UCSD-AML1 (cell line): ENCODE measurements around the gene ESRRB.

Experiments used
- DNase-seq: peaks from one replicate; lab custom pipeline; 2025; ENCODE audit not compliant: unreplicated experiment; lab: John Stamatoyannopoulos, UW

The ESRRB gene

DNA sequence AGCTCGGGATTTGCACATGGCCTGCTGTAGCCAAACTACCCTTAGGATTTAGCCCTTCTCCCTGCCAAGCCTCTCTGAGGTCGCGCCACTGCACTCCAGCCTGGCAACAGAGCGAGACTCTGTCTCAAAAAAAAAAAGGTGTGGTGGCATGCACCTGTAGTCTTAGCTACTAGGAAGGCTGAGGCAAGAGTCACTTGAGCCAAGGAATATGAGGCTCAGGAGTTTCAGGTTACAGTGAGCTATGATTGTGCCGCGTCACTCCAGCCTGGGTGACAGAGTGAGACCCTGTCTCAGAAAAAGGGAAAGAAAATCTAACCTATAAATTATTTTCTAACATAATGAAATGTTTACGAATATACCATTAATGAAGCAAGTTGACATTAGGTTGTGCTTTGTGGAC is 29.7 kb downstream of the ESRRB start:
- no peak for DNase-seq

DNA sequence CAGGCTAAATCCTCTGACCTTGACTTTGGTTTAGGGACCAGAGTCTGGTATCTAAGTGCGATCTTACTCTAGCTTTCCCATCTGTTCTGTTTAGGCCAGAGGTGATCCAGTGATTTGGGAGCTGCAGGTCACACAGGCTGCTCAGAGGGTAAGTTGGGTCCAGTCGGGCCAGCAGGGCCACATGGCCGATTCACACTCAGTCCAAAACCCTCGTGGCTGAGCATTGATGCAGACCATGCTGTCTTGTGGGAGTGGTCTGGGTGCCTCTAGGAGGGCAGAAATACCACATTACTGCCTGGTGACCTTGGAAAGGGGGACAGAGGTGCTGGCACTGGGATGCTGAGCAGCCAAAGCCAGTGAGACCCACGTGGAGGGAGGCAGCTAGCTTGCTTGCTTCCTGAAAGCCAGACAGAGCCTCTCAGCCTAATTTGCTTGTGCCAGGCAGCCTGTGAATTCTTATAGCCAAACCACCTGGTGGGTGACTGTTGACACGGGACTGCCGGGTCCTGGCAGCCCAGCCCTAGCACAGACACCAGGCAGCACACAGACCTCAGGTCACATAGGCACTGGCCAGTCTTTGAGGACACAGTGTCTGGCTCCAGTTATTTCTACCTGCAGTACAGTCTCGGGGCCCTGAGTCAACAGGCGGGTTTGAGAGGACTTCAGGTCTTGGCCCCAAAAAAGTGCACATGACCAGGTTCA is 31.7 kb downstream of the ESRRB start:
- no peak for DNase-seq

- DNase-seq = no peak
Measured at GRCh38 chr14:76408877-76409276, 32.9 kb downstream of the ESRRB start.

DNA sequence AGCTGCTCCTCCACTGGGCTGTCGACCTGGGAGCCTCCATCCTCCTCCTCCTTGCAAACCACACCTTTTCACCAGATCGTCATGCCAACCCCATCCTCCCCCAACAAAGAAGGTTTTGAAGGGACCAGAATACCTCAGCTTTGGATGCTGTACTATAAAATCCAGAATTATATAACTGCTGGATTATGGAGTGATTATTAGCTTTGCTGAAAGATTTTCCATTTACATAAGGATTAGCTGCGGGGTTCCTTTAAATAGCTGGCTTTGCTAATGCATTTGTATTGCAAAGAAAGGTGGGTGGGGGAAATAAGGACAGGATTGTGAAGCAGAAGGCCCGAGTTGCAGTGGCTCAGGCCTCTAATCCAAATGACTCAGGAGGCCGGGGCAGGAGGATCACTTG is 36.6 kb downstream of the ESRRB start:
- DNase-seq = no peak

- no peak for DNase-seq
Measured at GRCh38 chr14:76413106-76413961, 37.4 kb downstream of the ESRRB start.

DNA sequence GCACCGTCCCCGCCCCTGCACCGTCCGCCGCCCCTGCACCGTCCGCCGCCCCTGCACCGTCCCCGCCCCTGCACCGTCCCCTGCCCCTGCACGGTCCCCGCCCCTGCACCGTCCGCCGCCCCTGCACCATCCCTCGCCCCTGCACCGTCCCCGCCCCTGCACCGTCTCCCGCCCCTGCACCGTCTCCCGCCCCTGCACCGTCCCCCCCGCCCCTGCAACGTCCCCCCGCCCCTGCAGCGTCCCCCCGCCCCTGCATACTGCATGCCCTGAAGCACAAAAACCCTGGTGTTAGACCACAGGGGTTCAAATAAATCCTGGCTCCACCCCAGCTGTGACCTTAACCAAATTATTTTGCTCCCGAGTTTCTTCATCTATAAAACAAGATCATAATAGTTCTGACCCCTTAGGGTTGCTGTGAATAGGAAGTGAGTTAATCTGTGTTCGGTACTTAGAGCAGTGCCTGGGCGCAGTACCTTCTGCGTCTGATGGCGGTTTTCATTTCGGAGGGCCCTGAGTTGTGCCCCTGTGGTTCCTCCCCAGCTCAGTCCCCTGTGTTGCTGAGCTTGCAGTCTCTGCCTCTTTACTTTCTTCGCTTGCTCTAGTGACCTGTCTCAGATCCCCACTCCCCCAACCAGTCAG is 38.1 kb downstream of the ESRRB start:
- no peak for DNase-seq

DNA sequence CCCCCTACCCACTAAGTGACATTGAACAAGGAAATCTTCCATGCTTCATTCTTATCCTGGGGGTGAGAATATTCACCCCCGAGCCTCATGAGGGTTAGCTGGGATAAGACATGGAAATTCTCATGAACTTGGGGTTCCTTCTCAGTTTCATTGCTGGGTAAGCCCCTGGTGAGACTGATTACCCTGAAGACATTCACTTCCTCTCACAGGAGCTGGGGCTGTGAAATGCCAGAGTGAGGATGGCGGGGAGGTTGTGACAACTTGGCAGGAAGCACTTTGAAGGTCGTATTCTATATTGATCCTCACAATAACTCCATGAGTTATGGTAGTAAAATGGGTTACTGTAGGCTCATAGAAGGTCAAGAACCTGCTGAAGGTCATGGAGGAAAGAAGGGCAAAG is 43.5 kb downstream of the ESRRB start:
- no peak for DNase-seq

DNA sequence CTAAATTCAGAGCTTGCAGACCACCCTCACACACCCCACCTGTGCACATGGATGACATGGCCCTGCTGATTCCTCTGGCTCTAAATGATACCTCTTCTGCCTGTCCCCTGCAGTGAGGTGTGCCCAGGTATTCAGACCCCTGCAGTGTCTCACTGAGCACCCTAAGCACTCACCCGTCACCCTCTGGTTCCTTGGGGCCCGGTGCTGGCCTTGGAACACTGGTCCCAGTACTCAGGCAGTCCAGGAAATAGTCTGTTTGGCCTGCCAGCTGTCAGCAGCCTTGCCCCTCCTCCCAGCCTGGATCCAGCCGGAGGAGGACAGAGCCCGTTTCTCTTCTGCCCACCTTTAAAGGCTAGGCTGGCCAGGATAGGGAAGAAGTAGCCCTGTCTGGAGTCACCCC is 44.9 kb downstream of the ESRRB start:
- DNase-seq = no peak

DNA sequence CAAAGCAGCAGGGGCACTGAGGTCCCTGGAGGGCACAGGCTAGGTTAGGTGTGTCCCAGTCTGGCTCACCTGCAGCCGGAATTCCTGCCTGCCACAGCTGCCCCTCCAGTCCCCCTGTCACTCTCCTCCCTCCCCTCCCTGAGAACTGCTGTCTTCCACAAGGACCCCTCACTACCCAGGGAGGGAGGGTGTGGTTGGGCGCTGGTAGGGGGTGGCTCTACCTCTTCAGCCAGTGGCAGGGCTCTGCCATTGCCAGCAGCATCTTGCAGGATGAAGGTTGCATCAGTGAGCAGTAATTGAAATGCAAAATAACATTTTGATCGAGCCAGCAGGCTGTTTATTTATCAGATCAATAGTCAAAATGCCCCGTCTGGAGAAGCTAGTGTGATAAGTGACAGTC is 45.7 kb downstream of the ESRRB start:
- DNase-seq = no peak

- no peak for DNase-seq
Measured at GRCh38 chr14:76422662-76423061, 46.7 kb downstream of the ESRRB start.

GRCh38 chr14:76423534-76423933 is 47.6 kb downstream of the ESRRB start:
- DNase-seq = no peak

DNA sequence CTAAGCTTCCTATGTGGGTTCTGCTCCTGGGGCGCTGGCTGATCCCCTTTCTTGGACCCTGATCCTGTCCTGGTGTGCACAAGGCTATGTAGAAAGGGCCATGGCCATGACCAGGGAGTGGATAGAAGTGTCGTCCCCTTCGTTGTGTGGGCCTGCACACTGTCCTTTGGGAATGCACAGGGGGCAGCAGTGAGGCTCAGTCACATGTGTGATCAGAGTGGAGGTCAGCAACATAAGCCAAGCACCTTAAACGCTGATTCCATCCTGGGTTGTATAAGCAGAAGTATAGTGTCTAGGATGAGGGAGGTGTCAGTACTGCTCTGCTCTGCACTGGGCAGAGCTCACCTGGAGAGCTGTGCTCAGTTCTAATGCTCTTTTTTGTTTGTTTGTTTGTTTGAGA is 48.4 kb downstream of the ESRRB start:
- no peak for DNase-seq

DNA sequence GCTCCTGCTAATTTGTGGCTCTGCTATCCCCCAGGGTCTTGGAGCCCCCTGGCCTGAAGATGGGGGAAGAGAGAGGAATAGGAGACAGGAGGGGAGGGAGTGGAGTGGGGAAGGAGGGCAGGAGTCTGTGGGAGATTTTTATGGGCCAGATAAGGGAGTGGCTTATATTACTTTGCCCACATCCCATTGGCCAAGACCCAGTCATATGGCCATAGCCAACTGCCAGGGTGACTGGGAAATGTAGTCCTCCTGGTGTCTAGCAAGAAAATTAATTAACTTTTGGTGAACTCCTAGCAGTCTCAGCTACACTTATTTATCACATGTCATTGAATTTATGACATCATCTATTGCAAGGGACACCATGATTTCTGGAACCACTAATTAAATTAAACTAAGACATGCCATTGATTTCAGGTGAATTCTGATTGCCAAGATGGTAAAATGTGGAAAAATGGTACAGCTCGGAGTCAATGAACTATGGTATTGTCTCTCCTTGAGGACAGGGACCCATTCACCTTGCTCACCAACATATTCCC is 50.3 kb downstream of the ESRRB start:
- no peak for DNase-seq

- DNase-seq = no peak
Measured at GRCh38 chr14:76428611-76429010, 52.7 kb downstream of the ESRRB start.

- DNase-seq = no peak
Measured at GRCh38 chr14:76430017-76430416, 54.1 kb downstream of the ESRRB start.

- no peak for DNase-seq
Measured at GRCh38 chr14:76430475-76430980, 54.6 kb downstream of the ESRRB start.

GRCh38 chr14:76431538-76431937 is 55.6 kb downstream of the ESRRB start:
- no peak for DNase-seq

DNA sequence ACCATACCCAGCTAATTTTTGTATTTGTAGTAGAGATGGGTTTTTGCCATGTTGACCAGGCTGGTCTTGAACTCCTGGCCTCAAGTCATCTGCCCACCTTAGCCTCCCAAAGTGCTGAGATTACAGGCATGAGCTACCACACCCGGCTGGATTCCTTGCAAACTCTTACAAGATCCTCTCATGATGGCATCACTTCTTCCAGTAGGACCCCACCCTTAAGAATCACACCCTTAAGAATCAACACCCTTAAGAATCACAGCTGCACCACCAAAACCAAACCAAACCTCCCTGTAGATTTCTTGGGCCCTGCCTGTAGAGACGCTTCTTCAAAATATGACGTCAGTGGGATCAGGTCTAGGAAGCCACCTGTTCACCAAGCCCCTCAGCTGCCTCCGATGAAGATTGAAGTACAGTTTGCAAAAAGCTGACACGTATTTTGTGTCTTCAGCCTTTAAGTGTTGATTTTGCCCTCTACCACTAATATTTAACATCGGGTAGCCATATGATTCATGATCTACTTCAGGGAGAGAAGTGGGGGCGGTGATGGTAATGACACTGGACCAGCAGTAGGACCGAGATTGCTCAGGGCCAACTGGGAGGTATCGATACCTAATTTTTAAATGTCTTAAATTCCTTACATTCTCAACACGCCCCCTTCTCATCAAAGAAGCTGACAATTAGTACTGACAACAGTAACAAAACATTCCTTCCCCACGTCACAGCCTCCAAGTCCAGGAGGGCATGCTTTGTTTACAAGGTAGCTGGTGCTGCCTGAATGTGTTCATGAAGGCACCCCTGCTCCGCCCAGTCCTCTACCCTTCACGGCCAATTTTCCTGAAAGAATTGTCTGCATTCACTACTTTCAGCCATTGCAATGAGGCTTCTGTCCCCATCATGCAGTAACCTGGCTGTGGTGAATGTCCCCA is 57.2 kb downstream of the ESRRB start:
- DNase-seq = no peak

GRCh38 chr14:76434220-76434619 is 58.3 kb downstream of the ESRRB start:
- no peak for DNase-seq

- no peak for DNase-seq
Measured at GRCh38 chr14:76439237-76439775, 63.4 kb downstream of the ESRRB start.
